Esophagus squamous epithelium (tissue), 5 donors: ENCODE data around the gene UBE3A. TPM values are rescaled to one million over a fixed set of nuclear protein-coding genes. Genes with fewer than 3 reads are reported as not detected.

Experiments used
- DNase-seq: peaks from one replicate; lab custom pipeline; 2025; lab: John Stamatoyannopoulos, UW
- H3K27ac ChIP-seq, 4 donors: fragments of 200-600 bp; sonication (generic); one replicate each; pipeline ENCODE4 v1.5.1; 2016 to 2019; ENCODE audit warnings: mild to moderate bottlenecking in 1 of 4
- H3K27me3 ChIP-seq, 4 donors: fragments of 200-600 bp; sonication (generic); 1 replicate in 3 of 4; 2 replicates in 1 of 4; pipeline versions ENCODE4 v1.5.1 to v1.6.0; 2017 to 2021; ENCODE audit warnings: antibody characterized with exemption in 1 of 4
- H3K36me3 ChIP-seq, 3 donors: fragments of 200-600 bp; sonication (generic); one replicate each; pipeline ENCODE4 v1.5.1; 2016 to 2019
- H3K4me1 ChIP-seq, 3 donors: fragments of 200-600 bp; sonication (generic); one replicate each; pipeline ENCODE4 v1.5.1; 2017 to 2019
- H3K4me3 ChIP-seq, 4 donors: fragments of 200-600 bp; sonication (generic); 1 replicate in 3 of 4; 2 replicates in 1 of 4; pipeline ENCODE4 v1.5.1; 2016 to 2019; ENCODE audit warnings: mild to moderate bottlenecking in 2 of 4, moderate library complexity in 1 of 4
- H3K9me3 ChIP-seq, 3 donors: fragments of 200-600 bp; sonication (generic); one replicate each; pipeline ENCODE4 v1.5.1; 2016 to 2019
- POLR2A ChIP-seq, 4 donors: fragments of 450-650 bp; IDR thresholded peaks; one replicate each; pipeline ENCODE4 v1.6.1; 2017; ENCODE audit warnings: antibody characterized with exemption in 4 of 4, mild to moderate bottlenecking in 4 of 4, moderate library complexity in 3 of 4
- WGBS, 2 donors: methylation state at CpG; one replicate each; pipeline ENCODE4 v1.1.5; 2018; 5-methylcytosine and 5-hydroxymethylcytosine counted together
- intact Hi-C: fragments of 100-400 bp; cut with DNase I; formaldehyde crosslinking; loops from one replicate; pipeline ENCODE4 v1.15.0; 2022
- total RNA-seq, 4 donors: library from RNA; depleted of rRNA; stranded (reverse); fragments of >200 nt; gene quantifications; one replicate each; pipeline ENCODE4 v1.1.0, GENCODE V29; 2016
- TF ChIP-seq, protein P1 (sequence below), 6 experiments: fragments of 450-650 bp in 4 of 6; fragments of 200-600 bp in 2 of 6; sonication (generic) in 2 of 6; IDR thresholded peaks; one replicate each; pipeline ENCODE4 v1.5.1; 2016 to 2019; ENCODE audit warnings: antibody characterized with exemption in 6 of 6, mild to moderate bottlenecking in 4 of 6, moderate library complexity in 4 of 6
- donor health status: DM: yes; HTN: yes; CAD: no.

Gene UBE3A
- total RNA-seq, 4 donors from 2014 or later = 36.7 to 84.7 (median 47.0) TPM

DNA sequence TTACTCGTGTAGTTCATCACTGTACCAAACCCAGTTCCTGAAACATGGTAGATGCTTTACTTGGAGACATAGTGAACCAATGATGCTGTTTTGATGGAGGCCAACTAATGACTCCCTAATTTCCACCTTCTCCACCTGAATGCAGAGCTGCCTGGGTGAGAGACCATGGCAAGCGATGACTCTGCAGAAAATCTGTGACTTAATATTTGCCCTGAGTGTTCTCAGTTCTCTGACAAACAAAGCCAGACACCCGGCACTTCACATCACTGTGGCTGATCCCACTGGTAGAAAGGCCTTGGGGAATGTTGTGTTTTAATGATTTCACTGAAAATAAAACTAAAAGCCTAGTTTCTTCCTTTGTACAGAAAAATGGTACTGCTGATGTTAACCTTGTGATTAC is 39.5 kb upstream of the UBE3A start:
- intact Hi-C loops = no loop called here
- H3K4me3 ChIP-seq = no peak overlapping the region
- no peak overlapping the region for H3K27ac ChIP-seq
- no peaks in the 10 kb centered on the region for H3K27me3 ChIP-seq
- whole genome bisulfite sequencing, 2 donors = 75 to 87% methylated on average over 2 to 3 of the region's 3 CpGs
- DNase-seq = no peak
- H3K9me3 ChIP-seq = no peaks in the 10 kb centered on the region
- TF ChIP-seq POLR2A (IDR thresholded peaks at IDR 0.05) = no peak
- TF ChIP-seq, protein P1, sequence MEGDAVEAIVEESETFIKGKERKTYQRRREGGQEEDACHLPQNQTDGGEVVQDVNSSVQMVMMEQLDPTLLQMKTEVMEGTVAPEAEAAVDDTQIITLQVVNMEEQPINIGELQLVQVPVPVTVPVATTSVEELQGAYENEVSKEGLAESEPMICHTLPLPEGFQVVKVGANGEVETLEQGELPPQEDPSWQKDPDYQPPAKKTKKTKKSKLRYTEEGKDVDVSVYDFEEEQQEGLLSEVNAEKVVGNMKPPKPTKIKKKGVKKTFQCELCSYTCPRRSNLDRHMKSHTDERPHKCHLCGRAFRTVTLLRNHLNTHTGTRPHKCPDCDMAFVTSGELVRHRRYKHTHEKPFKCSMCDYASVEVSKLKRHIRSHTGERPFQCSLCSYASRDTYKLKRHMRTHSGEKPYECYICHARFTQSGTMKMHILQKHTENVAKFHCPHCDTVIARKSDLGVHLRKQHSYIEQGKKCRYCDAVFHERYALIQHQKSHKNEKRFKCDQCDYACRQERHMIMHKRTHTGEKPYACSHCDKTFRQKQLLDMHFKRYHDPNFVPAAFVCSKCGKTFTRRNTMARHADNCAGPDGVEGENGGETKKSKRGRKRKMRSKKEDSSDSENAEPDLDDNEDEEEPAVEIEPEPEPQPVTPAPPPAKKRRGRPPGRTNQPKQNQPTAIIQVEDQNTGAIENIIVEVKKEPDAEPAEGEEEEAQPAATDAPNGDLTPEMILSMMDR (IDR thresholded peaks at IDR 0.05) = no peak
- no peaks in the 10 kb centered on the region for H3K36me3 ChIP-seq
- peaks cover 13 to 30% (median 19%) of the 10 kb centered on the region in 3 donors for H3K4me1 ChIP-seq

DNA sequence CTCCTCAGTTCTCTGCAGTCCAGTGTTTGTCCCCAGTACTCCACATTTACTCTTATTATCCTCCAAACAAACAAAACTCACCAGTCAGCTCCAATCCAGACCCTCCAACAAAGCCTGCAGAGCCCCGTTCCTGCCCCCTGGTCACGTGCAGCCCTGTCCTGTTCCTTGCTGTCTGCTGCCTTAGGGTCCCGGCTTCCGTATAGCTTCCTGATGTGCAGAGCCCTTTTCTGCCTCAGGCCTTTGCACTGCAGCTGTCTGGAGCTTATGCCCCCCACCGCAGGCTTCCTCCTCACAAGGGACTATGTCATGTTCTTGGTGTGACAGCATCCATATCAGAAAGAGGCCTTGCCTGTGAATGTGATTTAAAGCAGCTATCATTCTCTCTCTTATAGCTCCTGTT is 39.0 kb upstream of the UBE3A start:
- Histone ChIP-seq H3K4me1 (peaks cover 13 to 30% (median 19%) of the 10 kb centered on the region in 3 donors), H3K36me3 (no peaks in the 10 kb centered on the region), H3K27me3 (no peaks in the 10 kb centered on the region), H3K4me3 (no peak overlapping the region), H3K9me3 (no peaks in the 10 kb centered on the region), H3K27ac (no peak overlapping the region)
- intact Hi-C loops = no loop called here
- no peak for TF ChIP-seq POLR2A (IDR thresholded peaks at IDR 0.05)
- TF ChIP-seq, protein P1 (IDR thresholded peaks at IDR 0.05) = no peak
- DNase-seq = no peak
- 89 to 93% methylated on average over 5 of the region's 5 CpGs for WGBS, 2 donors

DNA sequence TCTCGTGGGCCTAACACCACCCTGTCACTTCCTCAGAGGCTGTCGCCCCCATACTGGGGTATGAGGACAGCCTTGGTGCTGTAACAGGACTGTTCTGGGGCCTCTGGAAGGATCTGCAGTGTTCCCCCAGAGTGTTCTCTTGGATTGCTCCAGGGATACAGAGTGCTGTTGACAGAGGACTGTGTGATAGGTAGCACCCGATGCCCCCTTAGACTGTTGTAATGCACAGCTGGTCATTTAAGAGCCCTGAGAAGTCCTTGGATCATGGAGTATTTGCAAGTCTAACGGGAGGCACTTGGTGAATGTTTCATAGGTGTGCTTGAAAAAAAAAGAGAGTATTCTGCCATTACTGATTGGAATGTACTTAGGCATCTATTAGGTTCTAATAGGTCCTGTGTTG is 35.4 kb upstream of the UBE3A start:
- no peaks in the 10 kb centered on the region for H3K36me3 ChIP-seq
- no peak for DNase-seq
- 57 to 82% methylated on average over 3 to 4 of the region's 4 CpGs for WGBS, 2 donors
- intact Hi-C loops = no loop called here
- H3K4me1 ChIP-seq = peaks cover under 1 to 9% (median 2%) of the 10 kb centered on the region in 3 donors
- no peak overlapping the region for H3K4me3 ChIP-seq
- TF ChIP-seq POLR2A (IDR thresholded peaks at IDR 0.05) = no peak
- TF ChIP-seq, protein P1 (IDR thresholded peaks at IDR 0.05) = no peak
- no peaks in the 10 kb centered on the region for H3K9me3 ChIP-seq
- H3K27me3 ChIP-seq = no peaks in the 10 kb centered on the region
- H3K27ac ChIP-seq = no peak overlapping the region

DNA sequence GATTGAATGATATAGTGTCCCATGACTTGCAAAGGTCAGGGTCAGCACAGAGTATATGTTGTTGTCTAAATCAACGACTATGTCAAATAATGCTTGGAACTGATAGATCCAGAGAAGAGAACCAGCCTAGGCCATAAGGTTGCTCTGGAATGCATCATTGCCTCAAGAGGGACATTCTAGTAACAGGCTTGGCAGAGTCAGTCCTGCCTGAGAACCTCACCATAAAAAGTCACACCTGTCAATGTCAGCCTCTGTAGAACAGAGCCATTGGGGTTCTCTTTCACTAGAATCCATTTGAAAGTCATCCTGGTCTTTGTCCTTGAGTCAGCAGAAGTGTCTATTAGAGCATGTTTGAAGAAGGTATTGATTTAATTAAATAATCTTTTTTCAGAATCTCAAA is 31.4 kb upstream of the UBE3A start:
- H3K4me1 ChIP-seq = peaks cover 2 to 35% (median 3%) of the 10 kb centered on the region in 3 donors
- no peaks in the 10 kb centered on the region for H3K36me3 ChIP-seq
- TF ChIP-seq, protein P1 (IDR thresholded peaks at IDR 0.05) = no peak
- TF ChIP-seq POLR2A (IDR thresholded peaks at IDR 0.05) = no peak
- no peak for DNase-seq
- WGBS, 2 donors = 79 to 82% methylated on average over 1 of the region's 1 CpG
- no peaks in the 10 kb centered on the region for H3K9me3 ChIP-seq
- intact Hi-C loops = no loop called here
- H3K27ac ChIP-seq = no peak overlapping the region
- no peaks in the 10 kb centered on the region for H3K27me3 ChIP-seq
- no peak overlapping the region for H3K4me3 ChIP-seq

DNA sequence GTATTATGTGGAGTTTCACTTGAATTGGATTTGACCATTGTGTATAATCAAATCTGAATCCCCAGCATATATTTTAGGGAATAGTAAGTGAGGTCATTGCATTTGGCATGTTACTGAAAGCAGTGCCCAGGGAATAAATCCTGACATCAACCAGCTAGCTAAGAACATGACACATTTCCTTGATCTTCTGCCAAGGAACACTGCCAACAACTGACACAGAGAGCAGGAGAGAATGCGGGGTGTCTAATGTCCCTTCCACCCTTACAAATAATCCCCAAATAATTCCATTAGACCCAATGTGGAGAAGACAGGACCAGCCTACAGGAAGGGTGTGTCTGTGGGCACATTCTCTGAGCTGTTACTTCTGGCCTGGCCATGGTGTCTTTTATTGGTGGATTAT is 30.6 kb upstream of the UBE3A start:
- TF ChIP-seq POLR2A (IDR thresholded peaks at IDR 0.05) = no peak
- Histone ChIP-seq H3K36me3 (no peaks in the 10 kb centered on the region), H3K27ac (no peak overlapping the region), H3K4me3 (no peak overlapping the region), H3K9me3 (no peaks in the 10 kb centered on the region), H3K27me3 (no peaks in the 10 kb centered on the region), H3K4me1 (peaks cover 2 to 35% (median 3%) of the 10 kb centered on the region in 3 donors)
- 20 to 30% methylated on average over 1 of the region's 1 CpG for WGBS, 2 donors
- intact Hi-C loops = no loop called here
- no peak for DNase-seq

DNA sequence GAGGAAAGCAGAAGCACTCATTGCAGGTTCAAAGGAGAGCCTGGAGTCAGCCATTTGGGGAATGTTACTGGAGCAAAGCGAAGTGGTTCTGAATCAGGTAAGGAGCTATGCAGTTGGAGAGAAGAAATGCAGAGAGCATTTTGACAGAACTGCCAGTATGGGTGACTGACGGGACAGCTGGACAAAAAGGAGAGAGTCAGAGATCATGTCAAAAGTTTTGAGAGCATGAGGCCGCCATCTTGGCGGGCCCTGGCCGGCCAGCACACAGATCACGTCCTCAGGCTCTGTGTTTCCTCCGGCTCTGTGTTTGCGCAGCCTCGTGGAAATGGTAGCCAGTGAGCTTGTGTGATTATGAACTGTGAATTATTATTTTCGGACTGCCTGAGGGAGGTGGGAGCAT is 29.8 kb upstream of the UBE3A start:
- Histone ChIP-seq H3K27me3 (no peaks in the 10 kb centered on the region), H3K4me1 (peaks cover 2 to 35% (median 3%) of the 10 kb centered on the region in 3 donors), H3K36me3 (no peaks in the 10 kb centered on the region), H3K4me3 (no peak overlapping the region), H3K27ac (no peak overlapping the region), H3K9me3 (no peaks in the 10 kb centered on the region)
- DNase-seq = no peak
- intact Hi-C loops = no loop called here
- WGBS, 2 donors = 87 to 88% methylated on average over 10 of the region's 10 CpGs
- no peak for TF ChIP-seq POLR2A (IDR thresholded peaks at IDR 0.05)
- TF ChIP-seq, protein P1 (IDR thresholded peaks at IDR 0.05) = no peak
